Rectal smooth muscle tissue (tissue), 1 donor: ENCODE results near the gene DUSP5.
"Not testable (repeated sequence)": the region's sequence is repeated elsewhere in the genome, so short reads cannot be mapped to it uniquely, and the experiment has no call there.

ENCODE experiments used
- H3K27ac ChIP-seq: one replicate; pipeline ENCODE4 v1.7.0; 2013; ENCODE audit warnings: low read depth, low read length, inconsistent platforms
- H3K27me3 ChIP-seq: one replicate; pipeline ENCODE4 v1.7.0; 2013; ENCODE audit warnings: low read length; ENCODE audit not compliant: control insufficient read depth, insufficient read depth
- H3K36me3 ChIP-seq: one replicate; pipeline ENCODE4 v1.7.0; 2013; ENCODE audit warnings: low read length; ENCODE audit not compliant: control insufficient read depth, insufficient read depth
- H3K4me1 ChIP-seq: one replicate; pipeline ENCODE4 v1.7.0; 2013; ENCODE audit warnings: low read length; ENCODE audit not compliant: control insufficient read depth, insufficient read depth
- H3K4me3 ChIP-seq: one replicate; pipeline ENCODE4 v1.7.0; 2013; ENCODE audit warnings: low read length
- H3K9ac ChIP-seq: one replicate; pipeline ENCODE4 v1.7.0; 2013; ENCODE audit warnings: low read length

Gene DUSP5

GRCh38 chr10:110462166-110463095 lies 35.3 kb upstream of the DUSP5 start:
- Histone ChIP-seq H3K4me3 (no peak overlapping the region), H3K27ac (no peak overlapping the region), H3K9ac (no peak overlapping the region), H3K4me1 (no peaks in the 10 kb centered on the region), H3K27me3 (no peaks in the 10 kb centered on the region), H3K36me3 (no peaks in the 10 kb centered on the region)

GRCh38 chr10:110468258-110468657 lies 29.4 kb upstream of the DUSP5 start:
- not testable (repeated sequence) for H3K36me3 ChIP-seq, H3K27ac ChIP-seq, H3K9ac ChIP-seq, H3K4me1 ChIP-seq, H3K4me3 ChIP-seq, H3K27me3 ChIP-seq

DNA sequence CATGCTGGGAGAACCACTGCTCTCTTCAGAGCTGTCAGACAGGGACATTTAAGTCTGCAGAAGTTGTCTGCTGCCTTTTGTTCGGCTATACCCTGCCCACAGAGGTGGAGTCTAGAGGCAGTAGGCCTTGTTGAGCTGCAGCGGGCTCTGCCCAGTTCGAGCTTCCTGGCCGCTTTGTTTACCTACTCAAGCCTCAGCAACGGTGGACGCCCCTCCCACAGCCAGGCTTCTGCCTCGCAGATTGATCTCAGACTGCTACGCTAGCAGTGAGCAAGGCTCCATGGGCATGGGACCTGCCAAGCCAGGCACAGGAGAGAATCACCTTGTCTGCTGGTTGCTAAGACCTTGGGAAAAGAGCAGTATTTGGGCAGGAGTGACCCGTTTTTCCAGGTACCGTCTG lies 27.2 kb upstream of the DUSP5 start:
- H3K27me3 ChIP-seq, H3K9ac ChIP-seq: not testable (repeated sequence)

GRCh38 chr10:110471566-110472139 lies 26.1 kb upstream of the DUSP5 start:
- no peak overlapping the region for H3K9ac ChIP-seq
- H3K27ac ChIP-seq, result no peak overlapping the region
- H3K27me3 ChIP-seq, result no peaks in the 10 kb centered on the region
- no peak overlapping the region for H3K4me3 ChIP-seq
- H3K36me3 ChIP-seq, result no peaks in the 10 kb centered on the region
- no peaks in the 10 kb centered on the region for H3K4me1 ChIP-seq

More for the DNA sequence above, 27.2 kb upstream of the DUSP5 start:
- not testable (repeated sequence) for H3K4me1 ChIP-seq, H3K27ac ChIP-seq, H3K36me3 ChIP-seq, H3K4me3 ChIP-seq

- no peaks in the 10 kb centered on the region for H3K36me3 ChIP-seq
- H3K9ac ChIP-seq, result no peak overlapping the region
- H3K27ac ChIP-seq, result no peak overlapping the region
- H3K27me3 ChIP-seq, result no peaks in the 10 kb centered on the region
- no peaks in the 10 kb centered on the region for H3K4me1 ChIP-seq
- H3K4me3 ChIP-seq, result no peak overlapping the region
Observed at GRCh38 chr10:110474017-110474416, 23.7 kb upstream of the DUSP5 start.

DNA sequence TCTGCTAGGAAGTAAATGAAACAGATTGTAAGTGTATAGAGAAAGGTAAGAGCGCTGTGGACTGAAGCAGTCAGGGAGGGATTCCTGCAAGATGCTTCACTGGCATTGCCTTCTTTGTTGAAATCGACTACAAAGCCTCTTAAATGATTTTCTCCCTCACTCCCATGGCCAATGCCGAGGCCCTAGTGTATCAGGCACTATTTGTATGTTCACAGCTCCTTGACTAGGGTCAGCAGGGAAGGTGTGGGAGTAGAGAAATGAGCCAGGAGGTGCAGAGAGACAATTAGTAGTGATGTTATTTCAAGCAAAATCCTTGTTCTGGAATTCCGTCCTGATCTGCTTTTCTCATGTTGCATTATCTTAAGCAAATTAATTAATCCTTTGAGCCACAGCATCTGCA lies 22.9 kb upstream of the DUSP5 start:
- Histone ChIP-seq H3K36me3 (no peaks in the 10 kb centered on the region), H3K9ac (no peak overlapping the region), H3K4me3 (no peak overlapping the region), H3K4me1 (no peaks in the 10 kb centered on the region), H3K27ac (no peak overlapping the region), H3K27me3 (no peaks in the 10 kb centered on the region)

- Histone ChIP-seq H3K9ac (no peak overlapping the region), H3K27me3 (no peaks in the 10 kb centered on the region), H3K4me1 (no peaks in the 10 kb centered on the region), H3K36me3 (no peaks in the 10 kb centered on the region), H3K27ac (no peak overlapping the region), H3K4me3 (no peak overlapping the region)
Observed at GRCh38 chr10:110475722-110476515, 21.8 kb upstream of the DUSP5 start.

DNA sequence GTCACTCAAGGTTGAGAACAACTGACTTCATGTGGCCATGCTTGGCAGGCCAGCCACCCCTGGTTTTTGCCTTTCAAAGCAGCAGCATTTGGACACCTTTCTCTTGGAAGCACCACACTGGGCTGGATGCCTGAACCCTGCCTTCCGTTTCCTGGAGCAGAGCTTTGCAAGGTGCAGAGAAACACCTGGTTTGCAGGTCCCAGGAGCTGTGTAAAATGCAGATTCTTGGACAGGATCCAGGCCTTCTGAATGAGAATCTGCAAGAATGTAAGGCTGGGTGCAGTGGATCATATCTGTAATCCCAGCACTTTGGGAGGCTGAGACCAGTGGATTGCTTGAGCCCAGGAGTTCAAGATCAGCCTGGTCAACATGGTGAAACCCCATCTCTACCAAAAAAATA lies 18.0 kb upstream of the DUSP5 start:
- Histone ChIP-seq H3K27ac (no peak overlapping the region), H3K9ac (no peak overlapping the region), H3K36me3 (no peaks in the 10 kb centered on the region), H3K4me1 (no peaks in the 10 kb centered on the region), H3K27me3 (no peaks in the 10 kb centered on the region), H3K4me3 (no peak overlapping the region)

DNA sequence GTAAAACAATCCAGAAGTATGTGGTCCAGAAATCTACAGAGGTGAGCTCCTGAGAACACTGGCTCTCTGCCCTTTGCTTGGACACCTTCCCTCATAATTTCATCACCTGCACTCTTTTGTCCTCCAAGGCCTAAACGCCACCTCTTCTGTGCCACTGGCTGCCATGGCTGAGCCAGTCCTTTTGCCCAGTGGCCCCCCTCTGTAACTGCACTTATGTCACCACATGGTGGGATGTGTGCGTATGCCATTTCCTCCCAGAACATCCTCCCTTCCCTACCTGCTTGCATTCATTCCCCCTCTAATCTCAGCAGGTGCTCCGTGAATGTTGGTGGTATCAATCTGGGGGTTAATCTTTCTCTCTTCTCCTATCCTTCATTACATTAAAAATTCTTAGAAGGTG lies 17.3 kb upstream of the DUSP5 start:
- no peak overlapping the region for H3K9ac ChIP-seq
- H3K36me3 ChIP-seq, result no peaks in the 10 kb centered on the region
- no peaks in the 10 kb centered on the region for H3K4me1 ChIP-seq
- H3K4me3 ChIP-seq, result no peak overlapping the region
- H3K27me3 ChIP-seq, result no peaks in the 10 kb centered on the region
- no peak overlapping the region for H3K27ac ChIP-seq

GRCh38 chr10:110481919-110482318 lies 15.8 kb upstream of the DUSP5 start:
- H3K4me1 ChIP-seq, result no peaks in the 10 kb centered on the region
- H3K36me3 ChIP-seq, result no peaks in the 10 kb centered on the region

GRCh38 chr10:110483633-110484032 lies 14.1 kb upstream of the DUSP5 start:
- Histone ChIP-seq H3K4me1 (no peaks in the 10 kb centered on the region), H3K27ac (no peak overlapping the region)

More at GRCh38 chr10:110481919-110482318, 15.8 kb upstream of the DUSP5 start:
- Histone ChIP-seq H3K27me3 (no peaks in the 10 kb centered on the region), H3K9ac (no peak overlapping the region), H3K4me3 (no peak overlapping the region), H3K27ac (no peak overlapping the region)

DNA sequence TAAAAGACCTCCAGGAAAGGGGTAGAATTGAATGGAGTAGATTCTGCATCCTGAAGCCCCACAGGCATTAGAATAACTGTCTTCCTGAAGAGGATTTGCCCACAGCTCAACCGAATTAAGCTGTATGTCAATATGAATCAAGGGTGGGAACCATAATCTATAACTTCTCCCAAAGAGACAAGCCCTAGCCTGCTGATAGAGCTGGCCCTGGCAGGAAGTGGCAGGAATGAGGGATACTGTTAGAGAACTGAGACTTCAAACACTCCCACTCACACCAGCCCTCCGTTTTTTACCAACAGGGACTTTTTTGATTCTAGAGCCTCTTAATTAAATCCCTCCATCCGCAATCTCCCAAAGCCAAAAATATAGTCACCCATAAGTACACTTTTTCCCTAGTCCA lies 12.2 kb upstream of the DUSP5 start:
- H3K4me3 ChIP-seq, result no peak overlapping the region
- H3K36me3 ChIP-seq, result no peaks in the 10 kb centered on the region

More at GRCh38 chr10:110483633-110484032, 14.1 kb upstream of the DUSP5 start:
- Histone ChIP-seq H3K9ac (no peak overlapping the region), H3K36me3 (no peaks in the 10 kb centered on the region), H3K4me3 (no peak overlapping the region), H3K27me3 (no peaks in the 10 kb centered on the region)

More for the DNA sequence above, 12.2 kb upstream of the DUSP5 start:
- Histone ChIP-seq H3K4me1 (no peaks in the 10 kb centered on the region), H3K9ac (no peak overlapping the region), H3K27ac (no peak overlapping the region), H3K27me3 (no peaks in the 10 kb centered on the region)
